ENCODE data around the gene MRPL43. TPM values are rescaled to one million over a fixed set of nuclear protein-coding genes. Genes with fewer than 3 reads are reported as not detected.

The MRPL43 gene
- total and polyA plus RNA-seq, 9 of the 15 experiments (the other 6 are each of a cell fraction or from before 2014, with no cell fraction given) = 15.1 to 63.7 (median 37.2) TPM

- TF ChIP-seq FOXK1 (CRISPR knock-in tag; IDR thresholded peaks at IDR 0.05; ENCODE audit: borderline replicate concordance) (no peak), CAMTA2 (CRISPR knock-in tag; conservative IDR thresholded peaks at IDR 0.05) (no peak), ATF6 (CRISPR knock-in tag; IDR thresholded peaks at IDR 0.05) (no peak), ZBTB11 (CRISPR knock-in tag; IDR thresholded peaks at IDR 0.05) (no peak), ELF1 (tag; IDR thresholded peaks at IDR 0.05) (no peak), RFX1 (IDR thresholded peaks at IDR 0.05) (no peak), TAF7 (tag; IDR thresholded peaks at IDR 0.05) (no peak), SLC30A9 (CRISPR knock-in tag; IDR thresholded peaks at IDR 0.05) (no peak), E2F1 (CRISPR knock-in tag; IDR thresholded peaks at IDR 0.05) (no peak; the same call in 1 of the 2 replicates), SRSF7 (optimal IDR thresholded peaks at IDR 0.05; ENCODE audit: low read depth, low read length) (no peak), ZNF75A (CRISPR knock-in tag; IDR thresholded peaks at IDR 0.05) (no peak), ETV6 (IDR thresholded peaks at IDR 0.05; ENCODE audit: borderline replicate concordance in 1 of 2, low read depth in 2 of 2, low read length in 1 of 2) (no peak), ETV6 (CRISPR knock-in tag; IDR thresholded peaks at IDR 0.05; ENCODE audit: borderline replicate concordance) (no peak), BDP1 (IDR thresholded peaks at IDR 0.05; ENCODE audit: insufficient read depth, insufficient read length) (no peak), ZNF436 (CRISPR knock-in tag; IDR thresholded peaks at IDR 0.05) (no peak), GATA2 (CRISPR knock-in tag; IDR thresholded peaks at IDR 0.05) (no peak), ILF3 (IDR thresholded peaks at IDR 0.05; ENCODE audit: borderline replicate concordance) (no peak), NCOA6 (IDR thresholded peaks at IDR 0.05) (0 out of 2 replicates have a peak, but pooled peaks have one; percentile 48), THAP7 (CRISPR knock-in tag; IDR thresholded peaks at IDR 0.05) (no peak), NFE2 (IDR thresholded peaks at IDR 0.05; ENCODE audit: low read depth) (no peak), EHMT2 (IDR thresholded peaks at IDR 0.05) (no peak), EP400 (IDR thresholded peaks at IDR 0.05) (peak; percentile 62; the same call in 1 of the 2 replicates)
These were observed 11.9 kb upstream of the MRPL43 start (continued) for GRCh38 chr10:100998991-100999741.
